ENCODE measurements around the gene SLC26A5.

The SLC26A5 gene

DNA sequence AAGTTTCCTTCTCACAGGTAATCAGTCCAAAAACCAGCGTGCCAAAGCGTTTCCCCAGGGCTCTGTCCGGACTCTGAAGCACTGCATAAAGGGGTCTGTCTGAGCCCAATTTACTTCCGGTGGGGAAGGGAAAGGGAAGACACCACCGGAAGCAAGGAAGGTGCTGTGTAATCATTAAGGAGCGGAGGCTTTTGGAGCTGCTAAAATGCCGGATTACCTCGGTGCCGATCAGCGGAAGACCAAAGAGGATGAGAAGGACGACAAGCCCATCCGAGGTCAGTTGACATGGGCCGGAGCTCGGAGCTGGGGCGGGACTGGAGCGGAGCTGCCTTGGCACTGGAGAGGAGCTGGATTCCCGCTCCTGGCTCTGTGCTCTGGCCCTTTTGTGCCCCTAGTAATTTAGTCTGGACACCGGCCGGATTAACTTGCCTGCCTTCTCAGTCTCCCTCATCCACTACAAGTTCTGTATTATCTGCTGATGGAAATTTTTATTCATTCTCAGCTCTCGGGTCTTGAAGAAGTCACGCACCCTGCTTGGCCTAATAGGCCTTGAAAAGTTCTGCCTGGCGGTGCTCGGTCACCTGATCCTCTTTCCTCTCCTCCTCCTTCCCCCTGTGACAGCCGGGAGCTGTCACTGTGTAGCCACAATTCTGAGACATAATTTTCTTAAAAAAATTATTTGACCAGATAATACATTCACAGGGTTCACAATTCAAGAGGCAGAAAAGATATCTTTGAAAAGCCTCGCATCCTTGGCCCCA is 98.3 kb downstream of the SLC26A5 start, which contains the start of gene PSMC2:
PSMC2 (plus strand) TSS at position 137 of the 761 bp plus-strand sequence; CDS start at position 206, 69 bp downstream.
- TF ChIP-seq TOX (CRISPR knock-in tag; IDR thresholded peaks at IDR 0.05; ENCODE audit: borderline replicate concordance) (no peak), PPARA (CRISPR knock-in tag; IDR thresholded peaks at IDR 0.05; ENCODE audit: borderline replicate concordance) (no peak), ZNF565 (CRISPR knock-in tag; conservative IDR thresholded peaks at IDR 0.05; ENCODE audit: low read depth) (no peak), CSDC2 (CRISPR knock-in tag; IDR thresholded peaks at IDR 0.05) (no peak), ARNTL (CRISPR knock-in tag; IDR thresholded peaks at IDR 0.05; ENCODE audit: borderline replicate concordance, low read depth) (no peak), ZC3H10 (CRISPR knock-in tag; IDR thresholded peaks at IDR 0.05) (no peak), ZNF8 (CRISPR knock-in tag; IDR thresholded peaks at IDR 0.05) (no peak), OSR1 (CRISPR knock-in tag; IDR thresholded peaks at IDR 0.05) (no peak)
- TF ChIP-seq, protein P1, sequence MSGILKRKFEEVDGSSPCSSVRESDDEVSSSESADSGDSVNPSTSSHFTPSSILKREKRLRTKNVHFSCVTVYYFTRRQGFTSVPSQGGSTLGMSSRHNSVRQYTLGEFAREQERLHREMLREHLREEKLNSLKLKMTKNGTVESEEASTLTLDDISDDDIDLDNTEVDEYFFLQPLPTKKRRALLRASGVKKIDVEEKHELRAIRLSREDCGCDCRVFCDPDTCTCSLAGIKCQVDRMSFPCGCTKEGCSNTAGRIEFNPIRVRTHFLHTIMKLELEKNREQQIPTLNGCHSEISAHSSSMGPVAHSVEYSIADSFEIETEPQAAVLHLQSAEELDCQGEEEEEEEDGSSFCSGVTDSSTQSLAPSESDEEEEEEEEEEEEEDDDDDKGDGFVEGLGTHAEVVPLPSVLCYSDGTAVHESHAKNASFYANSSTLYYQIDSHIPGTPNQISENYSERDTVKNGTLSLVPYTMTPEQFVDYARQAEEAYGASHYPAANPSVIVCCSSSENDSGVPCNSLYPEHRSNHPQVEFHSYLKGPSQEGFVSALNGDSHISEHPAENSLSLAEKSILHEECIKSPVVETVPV (CRISPR knock-in tag; IDR thresholded peaks at IDR 0.05): no peak
- TF ChIP-seq, protein P2, sequence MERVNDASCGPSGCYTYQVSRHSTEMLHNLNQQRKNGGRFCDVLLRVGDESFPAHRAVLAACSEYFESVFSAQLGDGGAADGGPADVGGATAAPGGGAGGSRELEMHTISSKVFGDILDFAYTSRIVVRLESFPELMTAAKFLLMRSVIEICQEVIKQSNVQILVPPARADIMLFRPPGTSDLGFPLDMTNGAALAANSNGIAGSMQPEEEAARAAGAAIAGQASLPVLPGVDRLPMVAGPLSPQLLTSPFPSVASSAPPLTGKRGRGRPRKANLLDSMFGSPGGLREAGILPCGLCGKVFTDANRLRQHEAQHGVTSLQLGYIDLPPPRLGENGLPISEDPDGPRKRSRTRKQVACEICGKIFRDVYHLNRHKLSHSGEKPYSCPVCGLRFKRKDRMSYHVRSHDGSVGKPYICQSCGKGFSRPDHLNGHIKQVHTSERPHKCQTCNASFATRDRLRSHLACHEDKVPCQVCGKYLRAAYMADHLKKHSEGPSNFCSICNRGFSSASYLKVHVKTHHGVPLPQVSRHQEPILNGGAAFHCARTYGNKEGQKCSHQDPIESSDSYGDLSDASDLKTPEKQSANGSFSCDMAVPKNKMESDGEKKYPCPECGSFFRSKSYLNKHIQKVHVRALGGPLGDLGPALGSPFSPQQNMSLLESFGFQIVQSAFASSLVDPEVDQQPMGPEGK (CRISPR knock-in tag; IDR thresholded peaks at IDR 0.05; ENCODE audit: borderline replicate concordance): no peak
- ATAC-seq: peak; percentile 81

DNA sequence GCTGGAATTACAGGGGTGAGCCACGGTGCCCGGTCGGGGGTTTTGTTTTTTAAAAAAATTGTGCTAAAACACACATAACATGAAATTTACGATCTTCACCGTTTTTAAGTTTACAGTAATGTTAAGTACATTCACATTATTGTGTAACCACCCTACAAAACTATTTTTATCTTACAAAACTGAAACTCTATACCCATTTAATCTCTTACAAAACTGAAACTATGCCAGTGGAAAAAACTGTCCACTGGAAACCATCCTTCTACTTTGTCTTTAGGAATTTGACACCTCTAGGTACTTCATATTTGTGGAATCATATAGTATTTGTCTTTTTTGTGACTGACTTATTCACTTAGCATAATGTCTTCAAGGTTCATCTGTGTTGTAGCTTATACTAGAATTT is 99.6 kb downstream of the SLC26A5 start:
- ATAC-seq: no peak
- TF ChIP-seq ZNF70 (CRISPR knock-in tag; IDR thresholded peaks at IDR 0.05) (no peak), ZNF8 (CRISPR knock-in tag; IDR thresholded peaks at IDR 0.05) (no peak), BACH2 (CRISPR knock-in tag; IDR thresholded peaks at IDR 0.05; ENCODE audit: borderline replicate concordance) (no peak), ZFP30 (CRISPR knock-in tag; IDR thresholded peaks at IDR 0.05) (no peak), ISL1 (CRISPR knock-in tag; IDR thresholded peaks at IDR 0.05) (no peak), ZC3H10 (CRISPR knock-in tag; IDR thresholded peaks at IDR 0.05) (no peak), ZFP3 (CRISPR knock-in tag; IDR thresholded peaks at IDR 0.05) (no peak), GLIS3 (CRISPR knock-in tag; IDR thresholded peaks at IDR 0.05) (no peak), ARNTL (CRISPR knock-in tag; IDR thresholded peaks at IDR 0.05; ENCODE audit: borderline replicate concordance, low read depth) (no peak), POU6F1 (CRISPR knock-in tag; IDR thresholded peaks at IDR 0.05; ENCODE audit: borderline replicate concordance, low read depth) (no peak), CSDC2 (CRISPR knock-in tag; IDR thresholded peaks at IDR 0.05) (no peak), TCF4 (CRISPR knock-in tag; IDR thresholded peaks at IDR 0.05; ENCODE audit: borderline replicate concordance) (no peak), CREB5 (CRISPR knock-in tag; IDR thresholded peaks at IDR 0.05; ENCODE audit: low read depth) (no peak), OSR1 (CRISPR knock-in tag; IDR thresholded peaks at IDR 0.05) (no peak)
- TF ChIP-seq, protein P2 (CRISPR knock-in tag; IDR thresholded peaks at IDR 0.05; ENCODE audit: borderline replicate concordance): no peak

DNA sequence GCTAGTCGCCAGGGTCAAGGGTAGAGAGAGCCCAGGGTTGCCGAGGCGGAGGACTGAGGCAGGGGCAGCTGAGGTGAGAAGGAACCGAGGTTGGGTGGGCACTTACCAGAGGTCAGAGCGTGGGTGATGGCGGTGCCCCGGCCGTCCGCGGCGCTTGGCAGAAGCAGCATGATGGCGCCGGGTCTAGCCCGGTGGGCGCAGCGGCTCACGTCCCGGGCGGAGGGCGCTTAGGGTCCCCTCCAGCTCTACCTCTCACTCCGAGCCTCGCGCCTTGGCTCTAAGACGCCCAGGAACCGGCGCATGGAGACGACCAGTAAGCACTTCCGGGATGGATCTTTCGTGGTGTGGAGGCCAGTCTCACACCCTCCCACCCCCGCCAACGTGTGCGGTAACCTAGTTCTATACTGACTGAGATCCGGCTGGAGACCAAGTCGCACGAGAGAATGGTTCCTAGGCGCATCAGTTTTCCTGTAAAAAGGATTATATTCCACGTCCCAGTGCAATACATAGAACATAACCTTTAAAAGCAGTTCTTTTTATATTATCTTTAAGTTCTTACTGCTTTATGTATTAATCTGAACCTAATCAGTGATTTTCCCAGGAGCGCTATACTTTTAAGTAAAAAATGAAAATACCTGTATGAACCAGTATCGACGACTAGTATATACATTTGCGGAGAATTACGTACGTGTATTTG is 101.4 kb downstream of the SLC26A5 start, which contains the start of gene DNAJC2:
DNAJC2 (minus strand) TSS at position 315 of the 697 bp plus-strand sequence; CDS start at position 170, 145 bp downstream.
- TF ChIP-seq ESRRG (CRISPR knock-in tag; IDR thresholded peaks at IDR 0.05) (no peak), TSHZ2 (CRISPR knock-in tag; IDR thresholded peaks at IDR 0.05) (peak; percentile 58; the same call in 1 of the 2 replicates), ZC3H10 (CRISPR knock-in tag; IDR thresholded peaks at IDR 0.05) (0 out of 2 replicates have a peak, but pooled peaks have one; percentile 13), ZNF70 (CRISPR knock-in tag; IDR thresholded peaks at IDR 0.05) (no peak), ZFP3 (CRISPR knock-in tag; IDR thresholded peaks at IDR 0.05) (0 out of 2 replicates have a peak, but pooled peaks have one; percentile 22)
- TF ChIP-seq, protein P2 (CRISPR knock-in tag; IDR thresholded peaks at IDR 0.05; ENCODE audit: borderline replicate concordance): peak; percentile 35; the same call in 1 of the 2 replicates
- ATAC-seq: peak; percentile 93
